Panc1 (cell line): ENCODE results near the gene PLGRKT. TPM values are rescaled to one million over a fixed set of nuclear protein-coding genes. Genes with fewer than 3 reads are reported as not detected.

Experiments used
- ATAC-seq: fragments of 200-7000 bp; cut with Tn5 transposase; 2 replicates; pipeline ENCODE4 v1.9.1; 2020; ENCODE audit warnings: mild to moderate bottlenecking, moderate library complexity
- BruUV-seq: library from RNA; stranded (reverse); fragments of 400-500 nt; replicated peaks from 2 replicates; lab custom pipeline; 2021; lab: Mats Ljungman, UMichigan
- CTCF ChIA-PET: fragments of 300-600 bp; sonication (Branson Sonifier 250); formaldehyde crosslinking; loops from one replicate; lab custom pipeline; 2022; ENCODE audit warnings: antibody characterized with exemption; lab: Charles Lee
- POLR2A ChIA-PET: fragments of 300-600 bp; sonication (Branson Sonifier 250); formaldehyde crosslinking; loops from one replicate; lab custom pipeline; 2022; ENCODE audit warnings: antibody characterized with exemption; lab: Charles Lee
- DNase-seq: peaks from one replicate; pipeline ENCODE4 v3.0.0-alpha.2; 2010; ENCODE audit warnings: low read depth, low spot score
- H3K27ac ChIP-seq: 2 replicates; pipeline ENCODE4 v1.5.1; 2011; ENCODE audit warnings: mild to moderate bottlenecking, low read length, inconsistent platforms
- H3K27me3 ChIP-seq: fragments of 200-500 bp; sonication (Bioruptor generic); 2 replicates; pipeline ENCODE4 v1.6.0; 2014; ENCODE audit warnings: low read length, inconsistent platforms; ENCODE audit not compliant: control insufficient read depth, insufficient read depth
- H3K36me3 ChIP-seq: fragments of 200-500 bp; sonication (Bioruptor generic); 2 replicates; pipeline ENCODE4 v1.5.1; 2014; ENCODE audit warnings: inconsistent platforms, mild to moderate bottlenecking, low read length, moderate library complexity; ENCODE audit not compliant: control insufficient read depth, insufficient read depth
- H3K4me1 ChIP-seq: 2 replicates; pipeline ENCODE4 v1.5.1; 2011; ENCODE audit warnings: inconsistent platforms, mild to moderate bottlenecking, low read length, moderate library complexity; ENCODE audit not compliant: control insufficient read depth, insufficient read depth
- H3K4me3 ChIP-seq, 2 experiments: 2 replicates each; pipeline ENCODE4 v1.5.1; 2011 to 2012; ENCODE audit warnings: low read depth in 2 of 2, low read length in 2 of 2, mild to moderate bottlenecking in 2 of 2, inconsistent platforms in 1 of 2, moderate library complexity in 1 of 2
- H3K9me3 ChIP-seq: fragments of 200-500 bp; sonication (Bioruptor generic); 2 replicates; pipeline ENCODE4 v1.5.1; 2014; ENCODE audit warnings: low read depth, mild to moderate bottlenecking, inconsistent platforms, low read length, moderate library complexity; ENCODE audit not compliant: control insufficient read depth, insufficient read depth
- CTCF ChIP-seq: fragments of 450-650 bp; IDR thresholded peaks from 2 replicates; pipeline ENCODE4 v1.5.1; 2017; ENCODE audit warnings: mild to moderate bottlenecking
- POLR2AphosphoS5 ChIP-seq: IDR thresholded peaks from 2 replicates; pipeline ENCODE4 v1.6.1; 2012; ENCODE audit warnings: mild to moderate bottlenecking, low read depth, low read length, moderate library complexity
- REST ChIP-seq, 2 experiments: IDR thresholded peaks; 2 replicates each; pipeline ENCODE4 v1.6.1; 2011 to 2012; ENCODE audit warnings: low read depth in 2 of 2, control low read depth in 1 of 2, low read length in 1 of 2, mild to moderate bottlenecking in 1 of 2, moderate library complexity in 1 of 2; ENCODE audit not compliant: insufficient read depth in 1 of 2
- SIN3A ChIP-seq: IDR thresholded peaks from 2 replicates; pipeline ENCODE4 v1.6.1; 2012; ENCODE audit warnings: low read depth, mild to moderate bottlenecking, low read length, moderate library complexity, borderline replicate concordance; ENCODE audit not compliant: insufficient read depth
- TCF7L2 ChIP-seq: IDR thresholded peaks from 2 replicates; pipeline ENCODE4 v1.6.1; 2011; ENCODE audit warnings: mild to moderate bottlenecking, low read depth, low read length, inconsistent platforms
- in situ Hi-C: cut with HindIII; loops from 2 replicates; pipeline ENCODE4 v1.10.0; 2016; ENCODE audit warnings: low sequenced_read_pairs, low pct_unique_long_range_greater_than_20kb
- intact Hi-C: fragments of 100-400 bp; cut with micrococcal nuclease; formaldehyde crosslinking; loops from one replicate; pipeline ENCODE4 v1.10.0; 2022; ENCODE audit not compliant: unreplicated experiment
- total RNA-seq: library from RNA; stranded (reverse); gene quantifications from one replicate; pipeline ENCODE4 v1.2.1, GENCODE V29; 2021; ENCODE audit not compliant: unreplicated experiment

PLGRKT gene
- total RNA-seq, 1 experiment from 2014 or later, result 9.3 TPM

GRCh38 chr9:5428172-5428571, 9.6 kb downstream of the PLGRKT start:
- Histone ChIP-seq H3K9me3 (no peaks in the 10 kb centered on the region), H3K27me3 (no peaks in the 10 kb centered on the region), H3K36me3 (no peaks in the 10 kb centered on the region), H3K27ac (no peak overlapping the region), H3K4me3 (no peak overlapping the region), H3K4me1 (no peaks in the 10 kb centered on the region)
- DNase-seq, result no peak
- no TSS peak for BruUV-seq
- CTCF ChIA-PET, result no interaction called here
- TF ChIP-seq CTCF (no peak), REST (IDR thresholded peaks at IDR 0.05; ENCODE audit: insufficient read depth in 1 of 2, low read depth in 2 of 2, low read length in 1 of 2) (no peak)
- intact Hi-C loops, result loop anchor here (5.0 kb wide), 1 partner anchor 241 kb away; the partner anchor contains the start of gene INSL6
- ATAC-seq, result no peak
- POLR2A ChIA-PET, result no interaction called here
- in situ Hi-C loops, result no loop called here

- intact Hi-C loops, result loop anchor here (5.0 kb wide), 1 partner anchor 240 kb away; the partner anchor contains the start of gene INSL6
- BruUV-seq, result no TSS peak
- in situ Hi-C loops, result no loop called here
Measured at GRCh38 chr9:5427005-5427404, 10.7 kb downstream of the PLGRKT start.

More at GRCh38 chr9:5427005-5427404, 10.7 kb downstream of the PLGRKT start:
- DNase-seq (no peak), ATAC-seq (no peak)
- no peak overlapping the region for H3K27ac ChIP-seq
- no peak overlapping the region for H3K4me3 ChIP-seq
- ChIA-PET POLR2A (no interaction called here), CTCF (interaction anchor here (0.7 kb wide), 1 partner anchor 241 kb away, joined by 4 read pairs; no protein-coding TSS in a partner anchor)
- H3K4me1 ChIP-seq, result no peaks in the 10 kb centered on the region
- no peaks in the 10 kb centered on the region for H3K36me3 ChIP-seq
- H3K9me3 ChIP-seq, result no peaks in the 10 kb centered on the region
- H3K27me3 ChIP-seq, result no peaks in the 10 kb centered on the region
- TF ChIP-seq CTCF, result no peak
- no peak for TF ChIP-seq POLR2AphosphoS5
- TF ChIP-seq SIN3A, result no peak
- TF ChIP-seq REST (IDR thresholded peaks at IDR 0.05; ENCODE audit: insufficient read depth in 1 of 2, low read depth in 2 of 2, low read length in 1 of 2), result no peak
- TF ChIP-seq TCF7L2, result no peak
